Measurements from ENCODE around the gene ARF1. TPM values are rescaled to one million over a fixed set of nuclear protein-coding genes. Genes with fewer than 3 reads are reported as not detected.

ARF1 gene
- polyA plus RNA-seq, 3 donors: 580 to 789 (median 603) TPM

- WGBS (ENCODE audit: insufficient coverage): 47% methylated on average over 5 of the region's 6 CpGs
- no peaks in the 10 kb centered on the region for H3K9me3 ChIP-seq (replicated peaks in 1 of 2; ENCODE audit: control insufficient read depth in 1 of 2, insufficient read depth in 1 of 2, low read length in 2 of 2)
- peak in 2 of 3 donors; percentile 66 to 91 for DNase-seq
- H3K36me3 ChIP-seq (replicated peaks in 1 of 2; ENCODE audit: control insufficient read depth in 1 of 2, insufficient read depth in 2 of 2, low read length in 2 of 2): no peaks in the 10 kb centered on the region
- intact Hi-C loops (cut with micrococcal nuclease): loop anchor here in 1 of 2 donors (2.0 kb wide), 1 partner anchor 81 kb away; no protein-coding TSS in a partner anchor
- H3K27ac Mint-ChIP-seq: peak overlapping the region; percentile 96 to 99 (median 98)
- H4K20me1 ChIP-seq (ENCODE audit: insufficient read depth, low read length): peaks cover 75% of the 10 kb centered on the region
- peaks cover 27% of the 10 kb centered on the region in 2 donors for H3K36me3 Mint-ChIP-seq
- peaks cover 79 to 81% of the 10 kb centered on the region in 2 donors for H3K4me1 ChIP-seq (ENCODE audit: control insufficient read depth in 1 of 2, insufficient read depth in 2 of 2, low read length in 2 of 2)
- no peaks in the 10 kb centered on the region for H3K27me3 ChIP-seq (ENCODE audit: control insufficient read depth in 2 of 2, insufficient read depth in 2 of 2, low read length in 2 of 2)
- H3K27me3 Mint-ChIP-seq (ENCODE audit: low read depth in 3 of 3): peaks cover 0 to 5% (median 1%) of the 10 kb centered on the region in 3 donors
- peak overlapping the region; percentile 67 to 94 for H3K27ac ChIP-seq (ENCODE audit: low read depth in 1 of 2, low read length in 2 of 2)
- H3K4me3 ChIP-seq (replicated peaks in 1 of 3; ENCODE audit: low read depth in 2 of 3, low read length in 3 of 3): peak overlapping the region in 2 of 3 experiments; percentile 2 to 93
- H2AFZ ChIP-seq (ENCODE audit: insufficient read depth, low read depth, low read length, poor library complexity, severe bottlenecking): no peak overlapping the region
- H3K4me3 Mint-ChIP-seq: peak overlapping the region; percentile 96 to 97
- peak overlapping the region; percentile 4 for H3K9ac ChIP-seq (ENCODE audit: insufficient read depth, low read length, poor library complexity, severe bottlenecking)
- peaks cover 98% of the 10 kb centered on the region for H3K79me2 ChIP-seq (ENCODE audit: insufficient read depth, low read length)
- peaks cover 0 to 2% (median 0%) of the 10 kb centered on the region in 7 donors for H3K9me3 Mint-ChIP-seq
- peaks cover 73% of the 10 kb centered on the region for H3K4me1 Mint-ChIP-seq
- H3K4me2 ChIP-seq (replicated peaks; ENCODE audit: extremely low read depth, low read length, poor library complexity, severe bottlenecking): peak overlapping the region; percentile 86
- TF ChIP-seq CTCF (IDR thresholded peaks at IDR 0.05): no peak
Measured at GRCh38 chr1:228085287-228085951, 2.9 kb downstream of the ARF1 start.

- Histone ChIP-seq H3K9me3 (replicated peaks in 1 of 2; ENCODE audit: control insufficient read depth in 1 of 2, insufficient read depth in 1 of 2, low read length in 2 of 2) (no peaks in the 10 kb centered on the region), H3K36me3 (replicated peaks in 1 of 2; ENCODE audit: control insufficient read depth in 1 of 2, insufficient read depth in 2 of 2, low read length in 2 of 2) (peaks cover 2 to 19% of the 10 kb centered on the region in 2 donors), H2AFZ (ENCODE audit: insufficient read depth, low read depth, low read length, poor library complexity, severe bottlenecking) (no peak overlapping the region), H3K9ac (ENCODE audit: insufficient read depth, low read length, poor library complexity, severe bottlenecking) (peak overlapping the region; percentile 53), H3K4me1 (ENCODE audit: control insufficient read depth in 1 of 2, insufficient read depth in 2 of 2, low read length in 2 of 2) (peaks cover 86 to 89% of the 10 kb centered on the region in 2 donors), H3K4me2 (replicated peaks; ENCODE audit: extremely low read depth, low read length, poor library complexity, severe bottlenecking) (peak overlapping the region; percentile 71), H4K20me1 (ENCODE audit: insufficient read depth, low read length) (peaks cover 99% of the 10 kb centered on the region), H3K27ac (ENCODE audit: low read depth in 1 of 2, low read length in 2 of 2) (peak overlapping the region; percentile 94 to 95), H3K4me3 (replicated peaks in 1 of 3; ENCODE audit: low read depth in 2 of 3, low read length in 3 of 3) (peak overlapping the region in 1 of 3 experiments; percentile 64), H3K27me3 (ENCODE audit: control insufficient read depth in 2 of 2, insufficient read depth in 2 of 2, low read length in 2 of 2) (no peaks in the 10 kb centered on the region), H3K79me2 (ENCODE audit: insufficient read depth, low read length) (peaks cover 100% of the 10 kb centered on the region)
- intact Hi-C loops (cut with micrococcal nuclease): loop anchor here (2.0 kb wide), 2 partner anchors 15 to 17 kb away; partner anchors contain the start of gene C1orf35 (in 1 of the 2)
- no peak for TF ChIP-seq CTCF (IDR thresholded peaks at IDR 0.05)
- H3K9me3 Mint-ChIP-seq: peaks cover 0 to 3% (median 0%) of the 10 kb centered on the region in 7 donors
- H3K27ac Mint-ChIP-seq: peak overlapping the region; percentile 96 to 100 (median 99)
- WGBS (ENCODE audit: insufficient coverage): 11% methylated on average over 6 of the region's 7 CpGs
- H3K36me3 Mint-ChIP-seq: peaks cover 44 to 48% of the 10 kb centered on the region in 2 donors
- H3K4me3 Mint-ChIP-seq: peak overlapping the region; percentile 44 to 87
- H3K27me3 Mint-ChIP-seq (ENCODE audit: low read depth in 3 of 3): peaks cover 0 to 5% (median 1%) of the 10 kb centered on the region in 3 donors
- H3K4me1 Mint-ChIP-seq: peaks cover 88% of the 10 kb centered on the region
- DNase-seq: peak; percentile 65 to 84 (median 72)
Measured at GRCh38 chr1:228087771-228088251, 5.3 kb downstream of the ARF1 start.

Measured in CD14-positive monocyte (primary cell).